GM12875 (cell line): ENCODE measurements around the gene GRHL3.

ENCODE experiments used
- H3K4me3 ChIP-seq: one replicate; pipeline ENCODE4 v1.5.1; 2011; ENCODE audit warnings: low read depth, low read length, control low read depth
- CTCF ChIP-seq: IDR thresholded peaks from 2 replicates; pipeline ENCODE4 v1.5.1; 2011; ENCODE audit warnings: low read depth, mild to moderate bottlenecking, control low read depth, inconsistent platforms, low read length, moderate library complexity, borderline replicate concordance; ENCODE audit not compliant: insufficient read depth

The GRHL3 gene

GRCh38 chr1:24298606-24299005 lies 20.6 kb upstream of the GRHL3 start:
- TF ChIP-seq CTCF, result no peak
- H3K4me3 ChIP-seq, result no peak overlapping the region

- H3K4me3 ChIP-seq, result no peak overlapping the region
- TF ChIP-seq CTCF, result no peak
Measured at GRCh38 chr1:24299901-24300300, 19.3 kb upstream of the GRHL3 start.

- no peak for TF ChIP-seq CTCF
- no peak overlapping the region for H3K4me3 ChIP-seq
Measured at GRCh38 chr1:24300971-24301784, 18.0 kb upstream of the GRHL3 start.

GRCh38 chr1:24301785-24302175 lies 17.4 kb upstream of the GRHL3 start:
- no peak overlapping the region for H3K4me3 ChIP-seq
- no peak for TF ChIP-seq CTCF

GRCh38 chr1:24302209-24302611 lies 16.9 kb upstream of the GRHL3 start:
- no peak for TF ChIP-seq CTCF
- no peak overlapping the region for H3K4me3 ChIP-seq

GRCh38 chr1:24303600-24303999 lies 15.6 kb upstream of the GRHL3 start:
- TF ChIP-seq CTCF, result no peak
- no peak overlapping the region for H3K4me3 ChIP-seq

GRCh38 chr1:24304763-24305162 lies 14.4 kb upstream of the GRHL3 start:
- no peak overlapping the region for H3K4me3 ChIP-seq
- no peak for TF ChIP-seq CTCF
